Tibial nerve (tissue), 4 donors: ENCODE results near the gene ACAA1. TPM values are rescaled to one million over a fixed set of nuclear protein-coding genes. Genes with fewer than 3 reads are reported as not detected.
"Not testable (repeated sequence)": the region's sequence is repeated elsewhere in the genome, so short reads cannot be mapped to it uniquely, and the experiment has no call there.

Experiments
- DNase-seq, 2 donors: peaks; one replicate each; pipeline ENCODE4 v3.0.0-alpha.2; 2019; ENCODE audit warnings: low spot score in 2 of 2
- H3K27ac ChIP-seq, 4 donors: fragments of 200-600 bp; sonication (generic) in 3 of 4; one replicate each; pipeline ENCODE4 v1.5.1; 2017 to 2019; ENCODE audit warnings: mild to moderate bottlenecking in 1 of 4
- H3K27me3 ChIP-seq, 2 donors: fragments of 200-600 bp; sonication (generic) in 1 of 2; one replicate each; pipeline versions ENCODE4 v1.5.1 to v1.6.0; 2017 to 2019
- H3K36me3 ChIP-seq, 3 donors: fragments of 200-600 bp; sonication (generic); one replicate each; pipeline ENCODE4 v1.5.1; 2018 to 2019
- H3K4me1 ChIP-seq, 4 donors: fragments of 200-600 bp; sonication (generic) in 3 of 4; one replicate each; pipeline ENCODE4 v1.5.1; 2017 to 2019
- H3K4me3 ChIP-seq, 4 donors: fragments of 200-600 bp; sonication (generic) in 3 of 4; one replicate each; pipeline ENCODE4 v1.5.1; 2017 to 2019; ENCODE audit warnings: mild to moderate bottlenecking in 1 of 4, moderate library complexity in 1 of 4
- H3K9me3 ChIP-seq, 4 donors: fragments of 200-600 bp; sonication (generic) in 3 of 4; one replicate each; pipeline ENCODE4 v1.5.1; 2017 to 2019
- CTCF ChIP-seq, 5 experiments: fragments of 200-600 bp in 3 of 5; fragments of 450-650 bp in 2 of 5; sonication (generic) in 3 of 5; IDR thresholded peaks; one replicate each; pipeline ENCODE4 v1.5.1; 2016 to 2019; ENCODE audit warnings: antibody characterized with exemption in 5 of 5, mild to moderate bottlenecking in 3 of 5, moderate library complexity in 2 of 5
- EP300 ChIP-seq, 2 donors: sonication (generic); formaldehyde crosslinking; IDR thresholded peaks; one replicate each; pipeline ENCODE4 v1.6.1; 2017; ENCODE audit warnings: antibody characterized with exemption in 2 of 2, mild to moderate bottlenecking in 1 of 2
- POLR2A ChIP-seq, 2 donors: fragments of 450-650 bp; IDR thresholded peaks; one replicate each; pipeline ENCODE4 v1.6.1; 2017; ENCODE audit warnings: antibody characterized with exemption in 2 of 2, mild to moderate bottlenecking in 2 of 2, moderate library complexity in 2 of 2
- WGBS, 2 donors: methylation state at CpG; one replicate each; pipeline ENCODE4 v1.1.5; 2018; 5-methylcytosine and 5-hydroxymethylcytosine counted together
- total RNA-seq, 4 donors: library from RNA; depleted of rRNA; stranded (reverse); fragments of >200 nt; gene quantifications; one replicate each; pipeline ENCODE4 v1.1.0, GENCODE V29; 2016

Gene ACAA1
- total RNA-seq, 4 donors from 2014 or later: 63.9 to 83.3 (median 80.5) TPM

GRCh38 chr3:38089163-38089562 lies 47.8 kb downstream of the ACAA1 start:
- Histone ChIP-seq H3K9me3 (peaks cover 0 to 23% (median under 1%) of the 10 kb centered on the region in 4 donors), H3K27ac (no peak overlapping the region), H3K27me3 (no peaks in the 10 kb centered on the region), H3K36me3 (no peaks in the 10 kb centered on the region), H3K4me1 (no peaks in the 10 kb centered on the region), H3K4me3 (no peak overlapping the region)
- TF ChIP-seq CTCF (IDR thresholded peaks at IDR 0.05) (no peak), POLR2A (IDR thresholded peaks at IDR 0.05) (no peak), EP300 (IDR thresholded peaks at IDR 0.05) (no peak)
- no peak for DNase-seq
- 83 to 89% methylated on average over 2 of the region's 2 CpGs for WGBS, 2 donors

GRCh38 chr3:38088126-38089078 lies 48.5 kb downstream of the ACAA1 start:
- WGBS, 2 donors: 89 to 90% methylated on average over 11 of the region's 11 CpGs

GRCh38 chr3:38087278-38087677 lies 49.6 kb downstream of the ACAA1 start:
- H3K27ac ChIP-seq, H3K36me3 ChIP-seq, DNase-seq, H3K27me3 ChIP-seq, H3K4me1 ChIP-seq, H3K4me3 ChIP-seq: not testable (repeated sequence)
- H3K9me3 ChIP-seq: peaks cover 0 to 33% (median 1%) of the 10 kb centered on the region in 4 donors

More at GRCh38 chr3:38088126-38089078, 48.5 kb downstream of the ACAA1 start:
- Histone ChIP-seq H3K27ac (no peak overlapping the region), H3K4me3 (no peak overlapping the region), H3K36me3 (no peaks in the 10 kb centered on the region), H3K9me3 (peaks cover 0 to 29% (median 1%) of the 10 kb centered on the region in 4 donors), H3K4me1 (no peaks in the 10 kb centered on the region), H3K27me3 (no peaks in the 10 kb centered on the region)
- no peak for DNase-seq
- no peak for TF ChIP-seq CTCF (IDR thresholded peaks at IDR 0.05)
- TF ChIP-seq EP300 (IDR thresholded peaks at IDR 0.05): no peak
- no peak for TF ChIP-seq POLR2A (IDR thresholded peaks at IDR 0.05)

GRCh38 chr3:38086496-38086895 lies 50.4 kb downstream of the ACAA1 start:
- 75 to 85% methylated on average over 3 of the region's 3 CpGs for WGBS, 2 donors

GRCh38 chr3:38085943-38086324 lies 51.0 kb downstream of the ACAA1 start:
- H3K27me3 ChIP-seq: no peaks in the 10 kb centered on the region
- H3K4me1 ChIP-seq: no peaks in the 10 kb centered on the region
- WGBS, 2 donors: 92 to 100% methylated on average over 1 of the region's 1 CpG
- TF ChIP-seq EP300 (IDR thresholded peaks at IDR 0.05): no peak
- TF ChIP-seq CTCF (IDR thresholded peaks at IDR 0.05): no peak
- TF ChIP-seq POLR2A (IDR thresholded peaks at IDR 0.05): no peak
- DNase-seq: no peak
- no peak overlapping the region for H3K27ac ChIP-seq
- H3K9me3 ChIP-seq: peaks cover 0 to 33% (median 1%) of the 10 kb centered on the region in 4 donors
- no peaks in the 10 kb centered on the region for H3K36me3 ChIP-seq
- H3K4me3 ChIP-seq: no peak overlapping the region

More at GRCh38 chr3:38086496-38086895, 50.4 kb downstream of the ACAA1 start:
- Histone ChIP-seq H3K4me3 (no peak overlapping the region), H3K9me3 (peaks cover 0 to 33% (median 1%) of the 10 kb centered on the region in 4 donors), H3K4me1 (no peaks in the 10 kb centered on the region), H3K27me3 (no peaks in the 10 kb centered on the region), H3K27ac (no peak overlapping the region), H3K36me3 (no peaks in the 10 kb centered on the region)
- no peak for TF ChIP-seq EP300 (IDR thresholded peaks at IDR 0.05)
- no peak for TF ChIP-seq CTCF (IDR thresholded peaks at IDR 0.05)
- no peak for TF ChIP-seq POLR2A (IDR thresholded peaks at IDR 0.05)
- DNase-seq: no peak
